ENCODE data around the gene MFAP3L. TPM values are rescaled to one million over a fixed set of nuclear protein-coding genes. Genes with fewer than 3 reads are reported as not detected.

Gene MFAP3L
- 1.6 and 5.5 TPM in 2 replicates for total RNA-seq

DNA sequence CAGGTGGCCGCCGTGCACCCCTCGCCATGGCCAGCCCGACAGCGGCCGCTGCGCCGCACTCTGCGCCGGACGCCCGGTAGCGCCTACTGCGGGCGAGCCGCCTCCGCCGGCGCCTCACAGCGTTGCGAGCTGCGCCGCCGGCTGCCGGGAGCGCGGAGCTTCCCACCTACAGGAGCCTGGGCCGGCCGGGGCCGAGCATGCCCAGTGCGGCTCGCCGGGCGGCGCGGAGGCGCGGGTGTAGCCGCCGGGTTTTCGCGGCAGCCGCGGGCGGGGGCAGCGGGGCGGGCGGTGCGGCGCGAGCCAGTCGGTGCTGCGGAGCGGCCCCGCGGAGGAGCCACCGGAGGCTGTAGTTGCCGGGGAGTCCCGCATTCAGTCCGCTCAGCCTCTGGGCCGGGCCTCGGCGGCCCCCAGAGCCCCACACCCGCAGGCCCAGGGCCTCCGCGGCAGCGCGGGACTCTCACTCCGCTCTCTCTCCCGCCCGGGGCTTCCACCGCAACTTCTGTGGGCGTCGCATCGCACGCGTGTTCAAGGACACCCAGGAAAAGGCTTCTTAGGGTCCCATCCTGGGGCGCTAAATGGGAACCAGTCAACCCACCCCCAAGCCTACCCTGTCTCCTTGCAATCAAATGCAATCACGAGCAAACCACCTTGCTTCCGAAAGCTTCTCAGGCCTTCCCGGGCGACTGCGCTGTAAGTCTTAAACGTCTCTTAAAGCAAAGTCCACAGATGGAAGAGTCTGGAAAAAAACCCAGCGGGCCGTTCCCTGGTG, at the start of gene MFAP3L:
Gene MFAP3L (minus strand): TSS at position 143 of the 769 bp plus-strand sequence. CDS start 20,518 bp downstream, outside the sequence.
- Histone ChIP-seq H3K4me3 (ENCODE audit: low read depth, low read length) (peak within 1 kb of the TSS; percentile 57), H3K36me3 (ENCODE audit: control insufficient read depth, insufficient read depth, low read length) (no peaks in the 10 kb centered on the region), H3K27me3 (ENCODE audit: control insufficient read depth, insufficient read depth, low read length) (no peaks in the 10 kb centered on the region)
- DNase-seq (ENCODE audit: low read depth) (peak; percentile 71), FAIRE-seq (no peak)
- TF ChIP-seq CTCF (IDR thresholded peaks at IDR 0.05; ENCODE audit: insufficient read depth, low read length, severe bottlenecking): no peak

- no peaks in the 10 kb centered on the region for H3K36me3 ChIP-seq (ENCODE audit: control insufficient read depth, insufficient read depth, low read length)
- no peak for TF ChIP-seq CTCF (IDR thresholded peaks at IDR 0.05; ENCODE audit: insufficient read depth, low read length, severe bottlenecking)
- DNase-seq (ENCODE audit: low read depth) (no peak), FAIRE-seq (no peak)
- no peak overlapping the region for H3K4me3 ChIP-seq (ENCODE audit: low read depth, low read length)
- H3K27me3 ChIP-seq (ENCODE audit: control insufficient read depth, insufficient read depth, low read length): no peaks in the 10 kb centered on the region
These were observed 45.0 kb upstream of the MFAP3L start for GRCh38 chr4:170071196-170071595.

- no peaks in the 10 kb centered on the region for H3K36me3 ChIP-seq (ENCODE audit: control insufficient read depth, insufficient read depth, low read length)
- FAIRE-seq (no peak), DNase-seq (ENCODE audit: low read depth) (no peak)
- TF ChIP-seq CTCF (IDR thresholded peaks at IDR 0.05; ENCODE audit: insufficient read depth, low read length, severe bottlenecking): no peak
- no peak overlapping the region for H3K4me3 ChIP-seq (ENCODE audit: low read depth, low read length)
- no peaks in the 10 kb centered on the region for H3K27me3 ChIP-seq (ENCODE audit: control insufficient read depth, insufficient read depth, low read length)
These were observed 42.4 kb upstream of the MFAP3L start for GRCh38 chr4:170068438-170069128.

DNA sequence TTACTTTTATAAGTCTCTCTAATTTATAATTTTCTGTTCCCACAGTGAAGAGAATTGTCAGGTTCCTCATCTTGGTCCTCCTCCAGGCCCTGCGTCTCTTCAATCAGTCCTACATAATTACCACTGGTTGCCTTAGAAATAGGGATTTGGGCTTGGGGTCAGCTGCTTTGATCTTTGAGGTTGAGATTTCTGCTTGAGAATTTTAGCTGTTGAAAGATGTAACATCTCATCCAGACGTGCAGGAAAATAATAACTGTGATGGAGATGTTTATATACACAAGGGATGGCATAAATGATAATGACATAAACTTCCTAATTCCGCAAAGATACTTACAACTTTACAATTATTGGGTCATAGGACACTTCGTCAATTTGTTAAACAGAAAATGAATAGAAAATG, 33.2 kb upstream of the MFAP3L start:
- no peak for DNase-seq (ENCODE audit: low read depth)
- Histone ChIP-seq H3K27me3 (ENCODE audit: control insufficient read depth, insufficient read depth, low read length) (no peaks in the 10 kb centered on the region), H3K4me3 (ENCODE audit: low read depth, low read length) (no peak overlapping the region), H3K36me3 (ENCODE audit: control insufficient read depth, insufficient read depth, low read length) (no peaks in the 10 kb centered on the region)
- FAIRE-seq: no peak
- no peak for TF ChIP-seq CTCF (IDR thresholded peaks at IDR 0.05; ENCODE audit: insufficient read depth, low read length, severe bottlenecking)

- FAIRE-seq: no peak
- no peak for TF ChIP-seq CTCF (IDR thresholded peaks at IDR 0.05; ENCODE audit: insufficient read depth, low read length, severe bottlenecking)
- H3K4me3 ChIP-seq (ENCODE audit: low read depth, low read length): no peak overlapping the region
- no peaks in the 10 kb centered on the region for H3K27me3 ChIP-seq (ENCODE audit: control insufficient read depth, insufficient read depth, low read length)
- H3K36me3 ChIP-seq (ENCODE audit: control insufficient read depth, insufficient read depth, low read length): no peaks in the 10 kb centered on the region
- DNase-seq (ENCODE audit: low read depth): no peak
These were observed 32.6 kb upstream of the MFAP3L start for GRCh38 chr4:170058826-170059225.

Measured in bronchial epithelial cell (primary cell).